Nucleus accumbens (tissue), 56 donors: ENCODE data around the gene CATSPERB.
"Not testable (repeated sequence)": the region's sequence is repeated elsewhere in the genome, so short reads cannot be mapped to it uniquely, and the experiment has no call there.

Experiments
- DNase-seq, 56 donors: peaks; one replicate each; lab custom pipeline; 2025; lab: John Stamatoyannopoulos, UW

Gene CATSPERB

GRCh38 chr14:91732859-91733477 lies 1.1 kb upstream of the CATSPERB start:
- DNase-seq: no peak

- no peak for DNase-seq
These were observed 553 bp upstream of the CATSPERB start for GRCh38 chr14:91732439-91732838.

DNA sequence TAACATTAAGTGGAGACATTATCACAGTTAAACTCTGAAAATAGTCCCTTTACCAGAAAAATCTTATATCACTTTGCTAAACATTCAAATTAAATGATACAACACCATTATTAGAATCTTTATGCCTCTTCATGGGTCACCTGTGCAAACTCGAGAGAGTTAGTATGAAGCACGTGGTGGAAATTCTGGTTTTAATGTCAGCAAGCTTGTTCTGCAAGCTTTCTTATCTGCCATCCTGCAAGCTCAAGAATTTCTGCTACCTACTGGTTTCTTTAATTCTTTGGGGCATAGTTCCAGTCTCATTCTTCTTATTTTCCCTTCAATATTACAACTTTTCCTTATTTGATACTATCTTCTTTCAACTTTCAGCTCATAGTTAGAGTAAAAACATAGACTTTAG lies 868 bp downstream of the CATSPERB start:
- no peak for DNase-seq

DNA sequence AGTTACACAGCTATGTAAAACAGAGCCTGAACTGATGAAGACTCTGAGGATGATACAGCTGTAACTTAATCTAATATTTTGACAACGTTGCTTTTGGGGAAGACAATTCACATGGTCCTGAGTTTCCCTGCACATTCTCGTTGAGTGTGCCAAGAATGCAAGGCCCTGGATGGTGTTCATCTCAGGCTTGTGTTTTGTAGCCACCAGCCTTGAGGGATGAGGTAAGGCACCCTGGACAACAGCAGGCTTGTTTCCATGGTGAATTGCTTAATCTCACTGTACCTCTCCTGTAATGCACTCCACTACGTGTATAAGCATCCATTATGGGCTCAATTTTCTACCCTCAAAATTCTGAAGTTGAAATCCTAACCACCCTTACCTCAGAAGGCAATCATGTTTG lies 2.1 kb downstream of the CATSPERB start:
- DNase-seq: no peak

DNA sequence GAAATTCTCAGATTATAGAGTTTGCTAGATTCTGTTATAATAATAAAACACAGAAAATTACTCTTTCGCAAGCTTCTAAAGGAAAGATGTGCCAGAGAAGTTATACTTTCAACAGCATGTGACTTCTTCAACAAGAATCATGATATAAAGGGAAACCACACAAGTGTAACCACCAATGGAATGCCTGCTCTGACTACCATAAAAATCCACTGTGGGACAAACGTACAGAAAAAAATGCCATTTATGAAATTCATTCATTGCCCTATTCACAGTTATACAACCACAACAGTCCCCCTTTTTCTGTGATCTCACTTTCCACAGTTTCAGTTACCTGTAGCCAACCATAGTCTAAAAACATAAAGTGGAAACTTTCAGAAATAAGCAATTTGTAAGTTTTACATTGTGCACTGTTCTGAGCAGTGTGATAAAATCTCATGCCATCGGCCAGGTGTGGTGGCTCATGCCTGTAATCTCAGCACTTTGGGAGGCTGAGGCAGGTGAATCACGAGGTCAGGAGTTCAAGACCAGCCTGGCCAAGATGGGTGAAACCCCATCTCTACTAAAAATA lies 3.2 kb downstream of the CATSPERB start:
- no peak for DNase-seq

DNA sequence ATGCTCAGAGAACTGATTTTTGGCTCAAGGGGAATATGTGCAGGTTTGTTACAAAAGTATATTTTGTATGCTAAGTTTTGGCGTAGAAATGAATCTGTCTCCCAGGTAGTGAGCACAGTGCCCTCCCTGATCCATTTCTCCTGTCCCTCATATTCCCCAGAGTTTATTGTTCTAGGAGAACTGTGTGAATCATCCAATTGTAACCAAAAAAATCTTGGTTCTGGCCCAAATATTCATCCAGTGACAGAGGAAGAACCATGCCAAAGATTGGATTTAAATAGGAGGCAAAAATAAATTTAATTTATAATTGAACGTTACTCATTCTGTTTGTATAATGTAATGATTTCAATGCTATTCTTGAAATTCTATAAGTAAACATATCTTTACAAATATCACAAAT lies 4.8 kb downstream of the CATSPERB start:
- no peak for DNase-seq

GRCh38 chr14:91723501-91723900 lies 8.4 kb downstream of the CATSPERB start:
- DNase-seq: no peak

DNA sequence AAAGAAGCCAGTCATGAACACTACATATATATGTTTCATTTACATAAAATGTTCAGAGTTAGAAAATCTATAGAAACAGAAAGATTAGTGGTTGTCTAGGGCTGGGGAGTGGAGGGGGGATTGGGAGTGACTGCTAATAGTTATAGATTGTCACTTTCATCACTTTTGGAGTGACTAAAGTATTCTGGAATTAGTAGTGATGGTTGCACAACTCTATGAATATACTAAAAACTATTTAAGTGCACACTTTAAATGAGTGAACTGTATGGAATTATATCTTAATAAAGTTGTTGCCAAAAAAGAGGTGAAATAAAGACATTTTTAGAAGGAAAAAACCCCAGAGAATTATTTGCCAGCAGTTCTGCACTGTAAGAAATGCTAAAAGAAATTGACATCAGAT lies 9.5 kb downstream of the CATSPERB start:
- no peak for DNase-seq

- DNase-seq: no peak
These were observed 12.0 kb downstream of the CATSPERB start for GRCh38 chr14:91719839-91720238.

DNA sequence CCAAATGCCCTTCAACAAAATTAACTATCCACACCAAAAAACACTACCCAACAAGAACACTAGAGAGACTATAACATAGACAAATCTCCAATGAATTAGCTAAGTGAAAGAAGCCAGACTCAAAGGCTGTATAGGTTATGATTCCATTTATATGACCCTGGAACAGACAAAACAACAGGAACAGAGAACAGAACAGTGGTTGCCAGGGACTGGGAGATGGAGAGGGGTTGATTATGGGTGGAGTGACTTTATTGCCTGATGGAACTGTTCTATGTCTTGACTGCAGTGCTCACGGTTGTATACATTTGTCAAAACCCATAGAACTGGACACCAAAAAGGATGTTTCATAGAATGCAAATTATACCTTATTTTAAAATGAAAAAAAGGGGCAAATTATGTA lies 14.9 kb downstream of the CATSPERB start:
- DNase-seq: no peak

DNA sequence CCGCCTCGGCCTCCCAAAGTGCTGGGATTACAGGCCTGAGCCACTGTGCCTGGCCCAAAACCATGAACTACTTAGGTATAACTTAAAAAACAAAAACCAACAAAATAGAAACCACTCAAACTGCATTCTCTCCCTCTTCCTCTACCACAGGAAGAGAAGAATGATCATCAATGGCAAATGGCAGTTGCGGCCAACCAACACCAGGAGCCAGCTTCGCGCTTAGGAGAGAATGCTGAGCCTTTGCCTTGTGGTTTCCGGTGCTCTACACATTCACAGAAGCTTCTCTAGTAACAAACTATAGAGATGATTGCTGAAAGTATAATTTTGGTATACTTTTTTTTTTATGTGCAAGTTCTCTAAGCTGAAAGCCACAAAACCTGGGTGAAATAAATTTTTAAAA lies 17.1 kb downstream of the CATSPERB start:
- DNase-seq: no peak

DNA sequence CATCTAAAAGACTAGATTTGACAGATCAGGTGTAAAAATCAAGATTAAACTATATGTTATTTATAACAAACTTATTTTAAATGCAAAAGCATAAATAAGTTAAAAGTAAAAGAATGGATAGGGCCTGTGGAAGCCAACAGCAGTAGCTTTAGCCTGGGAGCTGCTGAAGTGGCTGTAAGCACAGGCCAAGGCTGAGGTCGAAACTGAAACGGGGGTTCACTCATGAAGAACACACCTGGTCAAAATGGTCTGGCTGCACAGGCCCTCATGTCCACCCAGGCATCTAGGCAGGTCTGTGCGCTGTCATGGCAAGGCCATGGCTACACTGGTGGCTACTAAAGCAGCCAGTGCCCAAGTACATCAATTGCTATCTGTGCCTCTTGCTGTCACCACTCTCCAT lies 23.1 kb downstream of the CATSPERB start:
- DNase-seq: no peak

- no peak for DNase-seq
These were observed 24.9 kb downstream of the CATSPERB start for GRCh38 chr14:91706996-91707395.

DNA sequence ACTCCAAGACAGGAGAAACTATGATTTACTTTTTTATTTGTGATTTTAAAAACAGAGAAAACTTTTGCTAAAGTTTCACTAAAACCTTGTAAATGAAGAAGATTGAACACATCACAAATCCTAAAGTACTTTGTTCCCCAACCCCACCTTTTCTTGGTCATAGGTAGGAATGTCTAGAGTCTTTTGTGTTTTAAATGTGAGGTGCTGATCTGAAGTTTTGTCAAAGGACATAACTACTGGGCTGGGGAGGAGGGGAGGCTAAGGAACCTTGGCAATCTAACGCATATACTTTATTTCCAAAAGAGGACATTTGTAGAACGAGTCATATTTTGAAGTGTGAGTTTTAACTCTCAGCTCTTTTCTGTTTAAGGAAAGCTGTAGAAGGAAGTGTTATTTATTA lies 37.2 kb downstream of the CATSPERB start:
- DNase-seq: no peak

DNA sequence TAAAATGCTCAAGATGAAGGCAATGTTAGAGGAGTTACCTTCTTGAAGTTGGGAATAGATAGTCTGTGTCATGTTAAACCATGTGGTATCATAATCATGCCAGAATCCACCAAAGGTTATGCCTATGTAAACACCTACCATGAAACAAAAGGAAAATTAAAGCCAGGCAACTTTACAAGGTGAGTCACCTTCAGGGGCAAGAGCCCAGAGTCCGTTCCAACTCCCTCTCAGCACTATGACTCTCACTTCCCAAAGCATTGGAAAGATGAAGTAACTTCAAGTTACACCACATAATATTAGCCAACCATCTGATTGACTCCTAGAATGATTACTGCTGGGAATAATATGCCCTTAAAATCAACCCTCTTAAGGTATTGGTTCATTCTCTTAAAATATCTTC lies 38.5 kb downstream of the CATSPERB start:
- DNase-seq: no peak

DNA sequence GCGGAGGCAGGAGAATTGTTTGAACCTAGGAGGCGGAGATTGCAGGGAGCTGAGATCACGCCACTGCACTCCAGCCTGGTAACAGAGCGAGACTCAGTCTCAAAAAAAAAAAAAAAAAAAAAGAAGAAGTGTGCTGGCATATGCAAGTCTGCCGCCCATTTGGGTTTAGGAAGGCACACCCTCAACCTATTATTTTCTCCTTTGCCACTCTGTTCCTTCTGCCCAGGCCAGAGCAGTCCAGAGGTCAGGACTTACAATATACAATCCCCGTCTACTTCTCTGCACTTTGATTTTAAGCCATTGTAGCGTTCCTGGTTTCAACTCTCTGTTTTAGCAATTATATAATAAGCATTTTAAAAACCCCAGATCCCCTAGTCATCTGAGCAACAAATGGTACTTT lies 39.8 kb downstream of the CATSPERB start:
- DNase-seq: no peak

DNA sequence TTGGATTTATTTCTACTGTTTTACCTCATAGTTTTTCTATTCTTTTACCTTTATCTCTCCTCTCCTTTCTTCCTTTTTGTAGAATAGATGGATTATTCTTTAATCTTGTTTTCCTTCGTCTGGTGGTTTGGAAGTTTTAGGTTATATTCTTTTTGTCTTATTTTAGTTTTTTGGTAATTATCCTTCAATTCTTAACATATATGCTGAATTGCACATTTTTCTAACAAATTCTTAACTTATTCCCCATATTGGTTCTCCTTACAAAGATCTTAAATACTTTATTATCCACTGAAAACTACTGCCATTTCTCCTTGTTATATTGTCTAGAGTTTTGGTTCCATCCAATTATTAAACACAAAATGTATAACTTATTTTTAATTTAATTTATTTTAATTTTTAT lies 42.3 kb downstream of the CATSPERB start:
- no peak for DNase-seq

- DNase-seq: not testable (repeated sequence)
These were observed 44.5 kb downstream of the CATSPERB start for GRCh38 chr14:91687436-91687835.

DNA sequence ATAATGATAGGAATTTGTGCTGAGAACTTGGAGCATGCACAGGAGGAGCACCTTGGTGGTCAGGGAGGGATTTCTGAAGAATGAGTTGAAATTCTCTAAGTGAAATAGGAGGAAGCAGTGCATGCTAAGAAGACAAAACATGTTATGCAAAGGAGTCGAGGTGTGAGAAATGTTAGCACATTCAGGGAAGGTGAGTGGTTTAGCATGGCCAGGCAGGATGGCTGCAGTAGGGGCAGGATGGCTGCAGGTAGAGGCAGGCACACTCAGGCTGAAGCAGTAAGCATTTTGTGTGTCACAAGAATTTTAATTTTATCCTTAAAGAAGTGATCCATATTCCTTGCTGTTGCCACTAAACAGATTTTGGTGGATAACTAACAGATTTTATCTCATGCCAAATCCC lies 46.3 kb downstream of the CATSPERB start:
- no peak for DNase-seq

DNA sequence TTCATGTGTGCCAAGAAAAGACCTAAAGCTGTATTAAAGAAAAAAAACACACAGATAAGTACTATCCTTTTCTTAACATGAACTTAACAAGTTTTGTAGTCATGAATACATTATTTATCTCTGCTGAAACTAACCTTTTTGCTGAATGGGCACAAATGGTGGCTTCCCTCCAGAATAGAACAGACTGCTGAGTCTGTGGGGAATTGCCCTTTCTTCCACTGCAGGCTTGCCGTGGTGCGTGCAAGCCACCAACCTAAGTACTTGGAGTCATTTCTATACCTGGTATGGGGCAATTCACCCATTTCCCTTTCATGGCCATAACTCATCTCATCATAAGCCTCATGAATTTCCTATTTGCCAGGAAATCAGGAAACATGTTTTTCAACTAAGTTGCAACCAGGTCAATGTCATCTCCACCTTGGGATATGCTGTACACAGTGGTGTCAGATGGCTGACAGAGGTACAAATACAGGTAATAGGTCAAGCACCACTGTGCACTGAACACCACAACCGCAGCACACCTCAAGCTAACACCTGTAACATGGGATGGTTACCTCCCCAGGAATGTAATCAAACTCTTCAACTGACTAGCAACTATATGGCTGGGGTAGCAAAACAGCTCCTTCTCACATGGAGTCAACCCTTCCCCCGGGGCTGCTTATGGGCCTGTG lies 49.9 kb downstream of the CATSPERB start:
- DNase-seq: no peak

DNA sequence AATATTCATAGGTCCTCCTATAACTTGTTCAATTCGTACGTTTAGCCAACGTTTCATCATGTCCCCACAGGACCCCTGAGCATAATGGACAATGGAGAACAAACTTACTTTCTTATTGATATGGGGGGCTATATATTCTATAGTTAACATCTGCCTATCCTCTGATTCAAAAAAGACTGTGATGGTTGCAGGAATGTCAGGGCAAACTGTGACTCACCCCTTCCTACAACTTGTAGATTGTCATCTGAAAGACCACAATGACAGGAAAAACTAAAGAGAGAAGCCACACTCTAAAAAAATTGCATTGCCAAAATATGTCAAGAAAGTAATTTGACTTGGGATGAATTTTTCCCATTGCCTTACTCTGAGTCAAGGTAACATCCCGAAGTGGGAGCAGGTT lies 50.8 kb downstream of the CATSPERB start:
- DNase-seq: no peak

- no peak for DNase-seq
These were observed 52.6 kb downstream of the CATSPERB start for GRCh38 chr14:91679273-91679672.
